NCI-H748 (cell line): Measurements from ENCODE around the gene ICAM4.
"Not testable (repeated sequence)": the region's sequence is repeated elsewhere in the genome, so short reads cannot be mapped to it uniquely, and the experiment has no call there.

ENCODE experiments used
- DNase-seq: peaks from one replicate; lab custom pipeline; 2025; ENCODE audit not compliant: unreplicated experiment; lab: John Stamatoyannopoulos, UW

The ICAM4 gene

DNA sequence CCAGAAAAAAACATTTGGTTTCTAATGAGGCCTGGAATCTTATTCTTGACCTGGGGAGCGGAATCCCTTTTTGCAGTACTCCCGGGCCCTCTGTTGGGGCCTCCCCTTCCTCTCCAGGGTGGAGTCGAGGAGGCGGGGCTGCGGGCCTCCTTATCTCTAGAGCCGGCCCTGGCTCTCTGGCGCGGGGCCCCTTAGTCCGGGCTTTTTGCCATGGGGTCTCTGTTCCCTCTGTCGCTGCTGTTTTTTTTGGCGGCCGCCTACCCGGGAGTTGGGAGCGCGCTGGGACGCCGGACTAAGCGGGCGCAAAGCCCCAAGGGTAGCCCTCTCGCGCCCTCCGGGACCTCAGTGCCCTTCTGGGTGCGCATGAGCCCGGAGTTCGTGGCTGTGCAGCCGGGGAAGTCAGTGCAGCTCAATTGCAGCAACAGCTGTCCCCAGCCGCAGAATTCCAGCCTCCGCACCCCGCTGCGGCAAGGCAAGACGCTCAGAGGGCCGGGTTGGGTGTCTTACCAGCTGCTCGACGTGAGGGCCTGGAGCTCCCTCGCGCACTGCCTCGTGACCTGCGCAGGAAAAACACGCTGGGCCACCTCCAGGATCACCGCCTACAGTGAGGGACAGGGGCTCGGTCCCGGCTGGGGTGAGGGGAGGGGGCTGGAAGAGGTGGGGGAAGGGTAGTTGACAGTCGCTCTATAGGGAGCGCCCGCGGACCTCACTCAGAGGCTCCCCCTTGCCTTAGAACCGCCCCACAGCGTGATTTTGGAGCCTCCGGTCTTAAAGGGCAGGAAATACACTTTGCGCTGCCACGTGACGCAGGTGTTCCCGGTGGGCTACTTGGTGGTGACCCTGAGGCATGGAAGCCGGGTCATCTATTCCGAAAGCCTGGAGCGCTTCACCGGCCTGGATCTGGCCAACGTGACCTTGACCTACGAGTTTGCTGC, at the start of gene ICAM4:
Gene ICAM4, plus strand, starts transcription at position 153 of the 935 bp plus-strand sequence. Its CDS starts 58 bp downstream, at position 211.
- no peak for DNase-seq

- no peak for DNase-seq
These were observed 49.1 kb upstream of the ICAM4 start for GRCh38 chr19:10237702-10238101.

DNA sequence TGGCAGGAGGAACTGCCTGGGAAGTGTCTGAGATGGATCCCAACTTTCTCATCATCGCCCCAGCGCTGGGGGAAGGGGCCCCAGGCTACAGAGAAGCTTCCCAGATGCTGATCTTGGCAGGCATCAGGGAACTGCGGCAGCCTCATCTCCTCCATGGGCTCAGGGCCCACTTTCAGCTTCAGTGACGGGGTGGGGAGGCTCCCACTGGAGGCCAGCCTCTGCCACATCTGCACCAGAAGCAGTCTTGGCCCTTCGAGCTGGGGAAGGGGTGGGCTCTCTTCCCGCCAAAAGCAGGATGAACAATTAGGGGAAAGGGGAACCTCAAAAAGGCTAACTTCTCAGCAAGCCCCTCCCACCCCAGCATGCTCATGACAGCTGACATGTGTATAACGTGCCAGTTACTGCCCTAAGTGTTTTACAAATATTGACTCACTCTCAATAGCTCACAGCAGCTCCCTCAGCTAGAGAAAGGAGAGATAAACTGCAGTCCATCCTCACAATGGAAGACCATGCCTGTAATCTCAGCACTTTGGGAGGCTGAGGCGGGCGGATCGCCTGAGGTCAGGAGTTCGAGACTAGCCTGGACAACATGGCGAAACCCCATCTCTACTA, 48.5 kb upstream of the ICAM4 start:
- DNase-seq, result peak; percentile 88

GRCh38 chr19:10241826-10242449, 44.8 kb upstream of the ICAM4 start:
- DNase-seq, result not testable (repeated sequence)

- no peak for DNase-seq
These were observed 43.1 kb upstream of the ICAM4 start for GRCh38 chr19:10243606-10244005.

DNA sequence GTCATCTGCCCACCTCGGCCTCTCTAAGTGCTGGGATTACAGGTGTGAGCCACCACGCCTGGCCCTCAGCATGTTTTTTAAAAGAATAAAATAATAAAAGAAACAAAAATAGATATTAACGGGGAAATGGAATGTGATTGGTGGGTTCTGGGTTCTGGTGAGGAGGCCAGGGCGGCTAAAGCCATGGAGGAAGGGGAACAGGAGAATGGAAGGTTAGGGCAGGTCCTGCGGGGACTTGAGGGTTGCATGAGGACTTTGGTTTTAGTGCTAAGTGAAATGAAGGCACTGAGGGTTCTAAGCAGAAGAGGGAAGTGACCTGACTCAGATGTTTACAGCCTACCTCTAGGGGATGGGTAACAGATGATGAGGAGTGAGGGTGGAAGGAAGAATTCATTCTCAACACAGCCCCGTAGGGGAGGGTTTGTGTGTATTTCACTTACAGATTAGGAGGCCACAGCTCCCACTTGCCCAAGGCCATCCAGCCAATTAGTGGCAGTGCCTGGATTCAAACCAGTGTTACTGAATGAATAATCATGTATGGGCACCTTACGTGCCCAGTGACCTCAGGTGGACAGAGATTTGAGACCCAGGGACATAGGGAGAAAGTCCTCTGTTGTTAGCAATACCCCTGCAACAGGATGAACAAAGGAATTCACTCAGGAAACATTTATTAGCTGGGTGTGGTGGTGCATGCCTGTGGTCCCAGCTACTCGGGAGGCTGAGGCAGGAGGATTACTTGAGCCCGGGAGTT, 41.4 kb upstream of the ICAM4 start:
- no peak for DNase-seq

- DNase-seq, result no peak
These were observed 40.2 kb upstream of the ICAM4 start for GRCh38 chr19:10246511-10246910.

DNA sequence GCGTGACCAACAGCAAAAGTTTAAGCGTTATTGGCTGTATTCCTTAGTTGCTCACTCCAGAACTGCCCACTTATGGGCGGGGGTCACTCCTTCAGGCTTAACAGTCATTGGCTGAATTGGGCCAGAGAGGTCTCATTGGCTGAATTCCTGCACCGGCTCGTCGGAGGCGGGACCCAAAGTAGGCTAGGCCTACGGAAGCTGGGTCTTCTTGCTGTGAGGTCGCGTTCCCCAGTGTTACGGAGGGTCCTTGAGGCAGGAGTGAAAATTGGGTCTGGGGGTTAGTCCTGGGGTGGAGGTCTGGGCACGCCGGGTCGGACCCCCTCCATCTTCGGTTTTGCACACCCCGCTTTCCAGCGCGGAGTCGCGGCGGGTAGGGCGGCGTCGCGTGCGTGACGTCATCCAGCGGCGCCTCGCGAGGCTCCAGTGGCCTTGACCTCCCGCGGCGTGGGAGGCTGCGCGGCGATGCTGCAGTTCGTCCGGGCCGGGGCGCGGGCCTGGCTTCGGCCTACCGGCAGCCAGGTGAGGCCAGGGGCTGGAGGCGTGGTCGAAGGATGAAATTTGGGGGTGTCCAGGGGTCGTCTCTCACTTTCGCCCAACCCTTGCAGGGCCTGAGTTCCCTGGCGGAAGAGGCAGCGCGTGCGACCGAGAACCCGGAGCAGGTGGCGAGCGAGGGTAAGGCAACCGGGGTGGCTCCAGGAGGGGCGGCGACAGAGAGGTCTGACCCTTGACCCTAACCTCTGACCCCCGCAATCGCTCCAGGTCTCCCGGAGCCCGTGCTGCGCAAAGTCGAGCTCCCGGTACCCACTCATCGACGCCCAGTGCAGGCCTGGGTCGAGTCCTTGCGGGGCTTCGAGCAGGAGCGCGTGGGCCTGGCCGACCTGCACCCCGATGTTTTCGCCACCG, 34.7 kb upstream of the ICAM4 start, which contains the start of gene MRPL4:
Gene MRPL4, plus strand, starts transcription at position 423 of the 903 bp plus-strand sequence. Its CDS starts 40 bp downstream, at position 463.
- DNase-seq, result peak; percentile 97

- no peak for DNase-seq
These were observed 34.0 kb upstream of the ICAM4 start for GRCh38 chr19:10252707-10253106.

- DNase-seq, result no peak
These were observed 32.5 kb upstream of the ICAM4 start for GRCh38 chr19:10254244-10254643.

GRCh38 chr19:10255358-10255757, 31.4 kb upstream of the ICAM4 start:
- no peak for DNase-seq

- no peak for DNase-seq
These were observed 30.2 kb upstream of the ICAM4 start for GRCh38 chr19:10256551-10256950.

- DNase-seq, result no peak
These were observed 29.7 kb upstream of the ICAM4 start for GRCh38 chr19:10256970-10257615.

DNA sequence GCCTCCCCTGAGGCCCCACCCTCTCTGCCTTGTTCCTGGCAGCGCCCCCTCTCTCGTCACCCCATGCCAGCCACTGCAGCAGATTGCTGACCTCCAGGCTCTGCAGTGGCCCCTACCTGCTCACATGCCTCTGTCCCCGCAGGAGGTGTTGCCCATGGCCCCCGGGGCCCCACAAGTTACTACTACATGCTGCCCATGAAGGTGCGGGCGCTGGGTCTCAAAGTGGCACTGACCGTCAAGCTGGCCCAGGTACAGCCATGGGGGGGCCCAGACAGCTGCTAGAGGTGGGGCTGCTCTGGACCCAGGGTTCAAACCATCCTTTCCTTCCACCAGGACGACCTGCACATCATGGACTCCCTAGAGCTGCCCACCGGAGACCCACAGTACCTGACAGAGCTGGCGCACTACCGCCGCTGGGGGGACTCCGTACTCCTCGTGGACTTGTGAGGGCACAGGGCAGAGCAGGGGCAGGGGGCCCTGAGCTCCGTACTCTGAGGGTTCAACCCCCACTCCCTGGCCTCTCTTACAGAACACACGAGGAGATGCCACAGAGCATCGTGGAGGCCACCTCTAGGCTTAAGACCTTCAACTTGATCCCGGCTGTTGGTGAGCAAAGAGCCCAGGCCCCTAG, 28.6 kb upstream of the ICAM4 start:
- DNase-seq, result no peak

DNA sequence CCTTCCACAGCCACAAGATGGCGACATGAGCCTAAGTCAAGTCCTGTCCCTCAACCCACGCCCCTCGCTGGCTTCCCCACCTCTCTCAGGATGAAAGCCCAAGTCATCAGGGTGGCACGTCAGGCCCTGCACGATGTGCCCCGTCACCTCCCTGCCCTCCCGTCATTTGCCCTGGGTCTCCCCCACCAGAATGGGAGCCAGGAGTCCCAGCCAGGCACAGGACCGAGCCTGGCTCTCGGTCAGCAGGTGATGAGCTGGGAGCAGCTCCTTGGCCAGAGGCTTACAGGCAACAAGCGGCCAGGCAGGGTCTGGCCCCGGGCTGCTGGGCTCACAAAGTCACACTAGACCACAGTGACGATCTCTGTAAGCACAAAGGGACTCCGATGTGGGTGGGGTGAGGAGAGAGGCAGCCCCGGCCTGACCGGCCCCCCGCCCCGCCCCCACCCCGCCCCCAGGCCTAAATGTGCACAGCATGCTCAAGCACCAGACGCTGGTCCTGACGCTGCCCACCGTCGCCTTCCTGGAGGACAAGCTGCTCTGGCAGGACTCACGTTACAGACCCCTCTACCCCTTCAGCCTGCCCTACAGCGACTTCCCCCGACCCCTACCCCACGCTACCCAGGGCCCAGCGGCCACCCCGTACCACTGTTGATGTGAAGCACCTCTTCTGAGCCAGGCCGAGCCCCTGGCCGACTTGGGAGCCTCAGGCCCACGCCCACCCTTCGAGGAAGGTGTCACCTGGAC, 27.4 kb upstream of the ICAM4 start:
- DNase-seq, result peak; percentile 76

- DNase-seq, result no peak
These were observed 26.6 kb upstream of the ICAM4 start for GRCh38 chr19:10260141-10260584.

- no peak for DNase-seq
These were observed 24.0 kb upstream of the ICAM4 start for GRCh38 chr19:10262771-10263170.

DNA sequence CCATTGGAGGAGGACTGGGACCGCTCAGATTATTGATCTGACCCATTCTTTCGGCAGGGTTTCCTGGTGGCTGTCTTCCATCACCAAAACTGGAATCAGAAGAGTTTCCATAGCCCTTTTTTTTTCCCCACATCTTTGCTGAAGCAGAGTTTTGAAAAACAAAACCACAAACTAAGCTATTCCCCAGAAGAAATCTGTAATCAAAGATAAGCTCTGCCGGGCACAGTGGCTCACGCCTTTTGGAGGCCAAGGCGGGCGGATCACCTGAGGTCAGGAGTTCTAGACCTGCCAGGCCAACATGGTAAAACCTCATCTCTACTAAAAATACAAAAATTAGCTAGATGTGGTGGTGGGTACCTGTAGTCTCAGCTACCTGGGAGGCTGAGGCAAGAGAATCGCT, 20.0 kb upstream of the ICAM4 start:
- DNase-seq, result no peak
